NCI-H1048 (cell line): ENCODE measurements around the gene TMEM132C.

Experiments used
- DNase-seq: peaks from one replicate; lab custom pipeline; 2025; lab: John Stamatoyannopoulos, UW

TMEM132C gene

DNA sequence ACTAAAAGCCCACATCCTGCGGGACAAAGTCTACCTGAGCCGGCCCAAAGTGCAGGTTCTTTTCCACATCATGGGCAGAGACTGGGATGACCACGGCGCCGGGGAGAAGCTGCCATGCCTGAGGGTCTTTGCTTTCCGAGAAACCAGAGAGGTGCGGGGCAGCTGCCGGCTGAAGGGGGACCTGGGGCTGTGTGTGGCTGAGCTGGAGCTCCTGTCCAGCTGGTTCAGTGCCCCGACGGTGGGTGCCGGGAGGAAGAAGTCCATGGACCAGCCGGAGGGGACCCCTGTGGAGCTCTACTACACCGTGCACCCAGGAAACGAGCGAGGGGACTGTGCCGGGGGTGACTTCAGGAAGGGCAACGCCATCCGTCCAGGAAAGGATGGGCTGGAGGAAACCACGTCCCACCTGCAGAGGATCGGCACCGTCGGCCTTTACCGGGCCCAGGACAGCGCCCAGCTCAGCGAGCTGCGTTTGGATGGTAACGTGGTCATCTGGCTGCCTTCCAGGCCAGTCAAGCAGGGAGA, 148.1 kb downstream of the TMEM132C start:
- no peak for DNase-seq

DNA sequence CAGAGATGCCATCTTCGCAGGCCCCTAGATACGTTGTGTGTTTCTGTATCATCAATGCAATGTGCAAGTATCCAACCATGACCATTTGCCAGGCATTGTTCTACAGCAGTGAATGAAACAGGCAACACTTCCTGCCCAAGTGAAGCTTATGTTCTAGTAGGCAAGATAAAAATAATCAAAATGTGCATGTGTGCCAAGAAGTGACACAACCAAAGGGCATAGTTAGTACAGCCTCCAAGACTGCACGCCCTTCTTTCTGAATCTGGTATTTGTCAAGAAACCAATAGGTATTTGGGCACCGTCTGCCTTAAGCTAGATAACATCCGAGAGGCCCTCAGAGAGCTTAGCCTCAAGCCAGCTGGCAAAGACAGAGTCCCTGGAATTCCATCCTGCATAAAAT, 152.0 kb downstream of the TMEM132C start:
- no peak for DNase-seq

DNA sequence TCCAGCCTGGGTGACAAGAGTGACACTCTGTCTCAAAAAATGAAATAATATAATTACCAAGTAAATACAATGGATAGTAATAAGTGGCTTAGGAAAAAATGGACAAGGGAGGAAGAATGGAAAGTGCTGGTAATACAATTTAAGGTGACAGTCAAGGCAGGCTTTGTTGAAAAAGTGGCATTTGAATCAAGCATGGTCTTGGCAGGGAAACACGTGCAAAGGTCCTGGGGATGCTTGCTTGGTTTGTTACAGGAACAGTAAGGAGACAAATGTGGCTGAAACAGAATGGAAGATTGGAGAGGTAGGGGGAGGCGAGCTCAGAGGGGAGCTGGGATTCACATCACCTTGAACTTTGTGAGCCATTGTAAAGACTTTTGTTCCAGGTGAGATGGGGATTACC, 153.2 kb downstream of the TMEM132C start:
- DNase-seq, result no peak

DNA sequence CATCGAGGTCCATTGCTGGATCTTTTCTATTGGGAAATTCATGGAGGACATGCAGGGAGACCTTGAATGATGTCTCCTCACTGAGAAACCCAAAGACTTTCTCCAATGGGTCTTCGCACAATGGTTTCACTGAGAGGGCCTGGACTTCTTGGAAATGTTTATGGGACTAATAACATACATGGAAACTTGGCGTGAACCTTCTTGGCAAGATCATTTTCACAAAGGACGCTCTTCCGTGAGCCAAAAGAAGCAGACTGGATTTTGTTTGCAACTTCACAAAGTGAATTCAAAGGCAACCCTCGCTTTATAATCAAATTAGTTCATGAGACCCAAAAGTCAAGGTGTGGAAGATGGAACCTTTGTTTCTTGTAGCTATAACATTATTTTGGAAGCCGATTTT, 154.4 kb downstream of the TMEM132C start:
- DNase-seq, result no peak

DNA sequence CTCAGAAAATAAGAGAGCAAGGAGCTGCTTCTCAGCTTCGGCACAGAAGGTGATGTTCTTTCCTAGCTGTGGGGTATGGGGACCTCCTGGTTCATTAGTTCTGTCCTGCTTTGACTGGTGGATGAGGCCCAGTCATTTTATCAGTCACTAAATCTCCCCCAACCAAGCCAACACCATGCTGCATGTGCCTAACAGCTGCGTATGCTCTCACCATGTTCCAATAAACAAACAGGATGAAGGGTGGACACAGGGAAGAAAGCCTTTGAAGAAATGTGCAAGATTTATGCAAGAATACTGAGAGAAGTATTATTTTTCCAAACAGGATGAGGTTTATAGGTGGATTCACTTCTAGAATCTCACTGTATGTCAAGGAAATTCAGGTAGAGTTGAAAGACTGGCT, 156.2 kb downstream of the TMEM132C start:
- DNase-seq, result no peak

DNA sequence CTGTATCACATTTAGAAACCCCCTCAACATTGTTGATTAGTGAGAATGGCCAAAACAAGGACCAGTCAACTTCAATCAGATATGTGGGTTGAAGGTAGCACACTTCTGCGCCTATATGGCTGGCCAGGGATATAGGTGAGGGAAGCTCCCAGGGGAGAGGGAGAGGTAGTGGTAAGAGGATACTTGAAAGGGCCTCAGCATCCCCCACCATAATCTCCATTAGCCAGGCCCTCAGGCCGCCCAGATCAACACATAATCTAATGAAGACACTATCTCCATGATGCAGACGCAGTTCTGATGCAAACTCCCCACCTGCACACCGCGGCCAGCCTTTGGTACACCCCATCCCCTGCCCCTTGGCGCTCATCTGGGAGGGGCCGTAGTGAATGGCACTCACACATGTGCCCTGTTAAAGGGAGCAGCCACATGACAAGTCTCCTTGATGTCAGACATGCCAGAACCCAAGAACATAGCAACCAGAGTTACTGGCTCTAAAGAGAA, 158.0 kb downstream of the TMEM132C start:
- no peak for DNase-seq

DNA sequence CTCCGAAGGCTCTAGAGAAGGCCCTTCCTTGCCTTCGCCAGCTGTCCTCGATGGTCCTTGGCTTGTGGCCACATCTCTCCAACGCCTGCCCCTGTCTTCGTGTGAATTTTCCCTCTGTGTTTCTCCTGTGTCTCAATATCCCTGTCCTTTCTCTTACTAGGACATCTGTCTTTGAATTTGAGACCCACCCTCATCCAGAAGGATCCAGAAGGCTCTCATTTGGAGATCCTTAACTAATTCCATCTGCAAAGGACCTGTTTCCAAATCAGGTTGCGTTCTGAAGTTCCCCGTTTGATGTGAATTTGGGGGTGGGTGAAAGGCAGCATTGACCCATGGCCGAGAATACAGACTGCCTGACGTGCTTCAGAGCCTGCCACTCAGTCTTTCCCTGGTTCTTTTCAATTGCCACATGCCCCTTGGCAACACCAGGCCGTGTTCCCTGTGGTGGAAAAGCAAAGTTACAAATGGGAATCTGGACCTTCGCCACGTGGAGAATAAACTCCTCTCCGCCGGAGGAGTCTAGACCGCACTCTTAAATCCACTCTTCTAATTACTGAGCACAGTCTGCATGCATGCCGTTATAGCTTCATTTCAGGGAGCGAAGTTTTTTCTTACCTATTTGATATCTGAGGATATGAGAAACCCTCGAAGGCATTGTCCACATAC, 158.8 kb downstream of the TMEM132C start:
- DNase-seq, result no peak

DNA sequence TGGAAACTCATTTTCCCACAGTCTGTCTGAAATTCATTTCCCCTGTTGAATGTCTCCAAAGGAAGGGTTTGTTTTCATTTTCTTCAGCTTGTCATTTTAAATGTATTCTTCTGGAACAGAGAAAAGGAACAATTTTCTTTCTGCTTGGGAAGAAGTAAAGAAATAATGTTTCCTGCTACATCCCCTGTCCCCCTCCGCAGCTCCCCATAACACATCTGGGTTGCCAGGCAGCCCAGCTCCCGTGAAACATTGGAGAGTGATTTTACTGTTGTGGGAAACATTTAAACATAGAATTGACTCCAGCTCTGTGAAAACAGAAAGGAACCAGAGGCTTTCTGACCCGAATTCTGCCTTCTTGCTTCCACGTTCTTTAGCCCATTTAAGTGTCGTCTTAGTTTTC, 159.5 kb downstream of the TMEM132C start:
- no peak for DNase-seq

DNA sequence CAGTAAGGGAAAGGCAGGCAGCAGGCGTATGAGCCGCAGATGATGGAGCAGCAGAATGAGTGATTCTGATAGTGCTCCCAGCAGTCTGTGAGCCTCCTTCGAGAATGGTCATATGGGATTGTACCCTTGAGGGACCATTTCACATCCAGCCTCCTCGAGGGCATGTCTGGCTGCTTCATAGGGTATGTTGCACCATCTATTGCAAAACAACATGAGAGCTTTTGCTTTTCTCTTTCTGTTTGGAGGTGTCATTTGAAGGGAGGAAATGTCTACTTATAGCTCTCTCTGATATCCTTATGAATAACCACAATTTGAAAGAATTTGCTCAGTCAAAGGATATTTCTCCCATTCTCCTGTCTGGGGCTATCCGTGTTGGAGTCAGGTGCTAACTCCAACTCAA, 172.8 kb downstream of the TMEM132C start:
- DNase-seq, result no peak

DNA sequence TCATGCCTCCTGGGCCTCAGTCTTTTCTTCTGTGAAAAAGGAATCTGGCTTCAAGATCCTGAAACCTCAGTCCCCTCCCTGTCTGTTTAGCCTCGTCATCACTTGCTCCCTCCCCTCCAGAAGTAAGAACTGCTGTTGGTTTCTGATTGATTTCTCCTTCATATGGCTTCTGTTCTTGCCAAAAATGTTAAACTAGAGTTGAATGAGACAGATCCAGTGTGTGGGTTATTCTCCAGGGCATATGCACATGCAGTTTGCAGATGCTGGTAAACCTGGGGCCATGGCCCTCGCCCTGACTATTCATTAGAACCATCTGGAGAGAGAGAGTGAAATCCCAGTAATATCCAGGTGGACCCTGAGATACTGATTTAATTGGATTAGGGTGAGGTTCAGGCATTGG, 175.1 kb downstream of the TMEM132C start:
- DNase-seq, result no peak

DNA sequence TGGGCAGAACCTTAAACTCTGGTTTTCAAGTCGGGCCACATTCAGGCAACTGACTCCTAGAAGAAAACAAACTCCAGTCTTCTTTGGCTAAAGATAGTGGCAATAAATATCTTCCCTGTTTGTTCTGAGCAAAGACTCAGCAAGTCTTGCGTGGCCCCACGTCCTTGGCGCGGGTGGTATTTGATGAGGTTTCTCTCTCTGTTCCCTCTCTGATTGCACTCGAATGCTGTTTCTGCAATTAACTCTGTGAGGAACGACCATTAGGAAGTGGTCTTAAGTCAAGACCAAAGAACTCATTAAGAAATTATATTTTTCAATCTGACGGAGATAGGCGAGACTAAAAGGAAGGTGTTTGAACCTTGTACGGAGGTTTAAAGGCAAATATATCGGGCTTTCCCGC, 177.6 kb downstream of the TMEM132C start:
- no peak for DNase-seq

DNA sequence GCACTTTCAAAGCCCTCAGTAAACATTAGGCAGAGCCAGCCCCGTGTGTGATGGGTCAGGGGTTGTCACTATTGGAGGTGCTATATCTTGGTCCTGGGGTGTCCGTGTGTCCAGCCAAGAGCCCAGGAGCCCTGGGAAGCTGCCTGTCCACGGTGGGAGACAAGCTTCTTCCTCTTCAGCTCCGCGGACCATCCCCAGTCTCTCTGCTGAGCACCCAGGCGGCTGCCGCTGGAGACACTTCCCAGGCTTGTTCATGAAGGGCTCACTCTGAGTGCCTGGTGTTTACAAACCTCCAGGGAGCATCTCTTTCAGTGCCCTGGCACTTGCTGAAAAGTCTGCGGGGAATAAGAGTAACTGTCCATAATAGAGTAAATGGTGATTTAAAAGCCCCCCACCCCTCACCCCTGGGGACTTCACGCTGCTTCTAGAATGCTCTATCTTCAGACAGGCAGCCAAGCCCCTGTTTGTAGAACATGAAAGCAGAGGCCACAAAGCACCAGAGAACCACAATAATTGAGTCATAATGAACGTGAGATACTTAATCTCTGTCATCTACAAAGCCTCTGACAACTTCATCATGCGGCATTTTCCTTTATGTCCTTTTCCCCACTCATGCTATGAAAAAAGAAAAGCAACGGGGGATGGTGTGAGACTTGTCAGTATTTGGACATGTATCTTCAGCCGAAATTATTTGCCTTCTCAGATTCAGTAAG, 178.6 kb downstream of the TMEM132C start:
- no peak for DNase-seq

DNA sequence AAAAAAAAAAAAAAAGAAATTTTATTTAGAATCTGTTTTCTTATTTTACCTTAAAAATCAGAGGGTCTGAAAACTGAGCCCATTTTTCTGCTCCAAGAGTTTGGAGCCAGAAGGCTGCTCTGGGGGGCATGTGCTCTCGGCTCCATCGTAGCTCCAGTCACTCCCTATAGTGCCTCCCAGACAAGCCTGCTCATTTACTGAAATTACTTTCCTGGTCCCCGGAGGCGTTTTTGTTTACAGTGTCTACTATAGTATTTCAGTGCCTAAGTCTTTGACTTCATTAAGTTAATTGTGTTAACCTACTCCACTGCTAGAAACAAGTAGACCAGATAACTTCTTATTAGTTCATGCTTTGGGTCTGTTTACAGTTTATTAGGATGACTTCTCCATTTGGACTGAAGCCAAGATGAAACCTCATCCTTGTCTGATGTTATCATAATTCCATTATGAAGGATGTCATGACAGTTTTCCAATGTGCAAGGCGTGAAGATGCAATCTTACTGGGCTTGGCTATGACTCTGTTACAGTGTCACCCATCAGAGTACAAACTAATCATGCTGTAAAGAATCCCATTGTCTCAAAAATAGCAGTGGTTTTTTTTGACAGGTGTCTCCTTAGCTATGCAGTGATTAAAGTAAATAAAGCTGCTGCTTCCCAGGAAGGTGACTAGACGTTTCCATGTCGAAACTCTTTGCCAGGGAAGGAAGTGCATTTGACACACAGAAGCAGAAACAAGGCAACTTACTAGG, 182.3 kb downstream of the TMEM132C start:
- DNase-seq, result no peak

DNA sequence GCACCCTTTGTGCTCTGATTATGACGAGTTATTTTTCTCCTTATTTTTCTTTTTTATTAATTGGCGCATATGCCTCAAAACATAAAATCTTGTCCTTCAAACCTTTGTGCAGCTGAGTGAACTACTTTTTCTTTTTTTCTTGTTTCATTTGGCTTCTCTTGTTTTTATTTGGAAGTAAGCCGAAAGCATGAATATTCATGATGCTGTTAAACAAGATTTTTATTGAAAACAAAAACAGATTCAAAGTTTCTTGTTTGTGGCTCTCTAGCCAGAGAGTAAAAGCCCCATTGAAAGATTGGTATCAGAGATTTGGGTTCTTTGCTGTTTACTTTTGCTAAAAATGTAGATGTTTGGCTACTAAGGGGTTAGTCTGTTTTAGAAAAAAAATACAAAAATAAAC, 183.8 kb downstream of the TMEM132C start:
- DNase-seq, result no peak

DNA sequence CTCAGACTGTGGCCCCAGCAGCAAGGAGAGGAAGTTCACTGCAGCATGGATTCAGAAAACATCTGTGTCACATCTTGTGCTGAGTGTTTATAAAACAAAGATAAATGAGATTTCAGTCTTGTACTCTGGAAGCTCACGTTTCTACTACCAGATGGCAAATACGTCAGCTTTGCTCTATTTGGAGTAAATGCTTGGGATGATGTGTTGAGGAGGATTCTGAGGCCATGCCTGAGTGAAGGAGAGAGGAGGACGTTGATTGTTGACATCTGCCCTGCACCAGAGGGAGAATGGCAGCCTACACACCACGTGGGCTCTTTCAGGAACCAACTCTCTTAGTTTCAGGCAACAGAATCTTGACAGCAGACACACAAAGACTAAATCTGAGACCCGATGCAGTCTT, 188.9 kb downstream of the TMEM132C start:
- no peak for DNase-seq

DNA sequence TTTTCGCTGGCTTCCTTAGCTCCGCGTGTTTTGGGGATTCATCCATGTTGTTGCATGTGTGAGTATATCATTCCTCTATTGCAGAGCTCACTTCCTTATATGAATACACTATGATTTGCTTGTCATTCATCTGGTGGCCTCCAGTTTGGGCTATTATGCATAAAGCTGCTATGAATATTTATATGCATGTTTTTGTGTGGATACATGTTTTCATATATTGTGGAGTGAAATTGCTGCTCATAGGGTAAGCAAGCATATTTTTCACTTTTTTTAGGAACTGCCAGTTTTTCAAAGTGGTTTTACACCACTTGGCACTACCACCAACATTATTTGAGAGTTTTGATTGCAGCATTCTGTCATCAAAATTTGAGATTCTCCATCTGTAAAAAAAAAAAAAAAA, 190.0 kb downstream of the TMEM132C start:
- no peak for DNase-seq

DNA sequence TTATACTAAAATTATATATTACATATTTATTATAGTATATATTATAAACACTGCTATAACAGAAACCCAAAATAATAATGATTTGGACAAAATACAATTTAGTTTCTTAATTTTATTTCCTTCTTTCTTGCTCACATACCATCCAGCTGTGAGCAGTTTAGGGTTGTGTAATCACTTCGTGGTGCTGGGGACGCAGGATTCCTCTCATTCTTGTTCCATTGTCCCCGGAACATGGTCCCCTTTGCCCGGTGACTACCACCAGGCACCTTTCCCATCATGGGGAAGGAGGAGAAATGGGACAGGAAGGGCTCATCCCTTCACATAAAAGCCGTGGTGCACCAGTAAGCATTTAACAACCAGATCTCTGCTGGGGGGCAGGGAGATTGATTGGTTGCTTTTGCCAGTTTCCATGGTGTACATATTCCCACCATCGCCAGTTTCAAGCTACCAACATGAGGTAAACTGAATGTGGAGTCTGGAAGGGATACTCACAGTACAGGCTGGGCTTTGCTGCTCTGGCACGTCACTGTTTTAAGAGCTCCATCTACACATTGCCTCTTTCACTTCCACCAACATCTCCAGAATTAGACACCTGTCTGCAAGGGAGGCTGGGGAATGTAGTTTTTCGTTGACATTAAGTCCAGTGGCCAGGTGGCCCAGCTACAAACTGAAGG, 191.5 kb downstream of the TMEM132C start:
- DNase-seq, result no peak

DNA sequence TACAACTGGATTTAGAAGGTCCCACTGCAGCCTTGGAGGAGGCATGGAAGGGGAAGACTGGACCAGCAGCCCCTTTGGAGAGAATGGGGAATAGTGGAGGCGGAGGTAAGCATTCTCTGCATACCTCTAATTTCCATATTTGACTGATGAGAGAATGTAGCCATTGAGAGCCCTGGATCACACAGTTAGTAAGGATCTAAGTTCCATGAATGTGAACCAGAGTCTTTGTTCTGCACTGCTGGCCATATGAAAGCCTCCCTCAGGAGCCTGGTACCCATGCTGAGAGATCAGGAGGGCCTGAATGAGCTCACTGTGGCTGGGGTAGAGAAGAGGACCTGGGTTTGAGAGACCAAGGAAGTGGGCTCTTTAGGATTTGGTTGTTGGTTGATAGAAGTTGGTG, 192.1 kb downstream of the TMEM132C start:
- DNase-seq, result no peak

DNA sequence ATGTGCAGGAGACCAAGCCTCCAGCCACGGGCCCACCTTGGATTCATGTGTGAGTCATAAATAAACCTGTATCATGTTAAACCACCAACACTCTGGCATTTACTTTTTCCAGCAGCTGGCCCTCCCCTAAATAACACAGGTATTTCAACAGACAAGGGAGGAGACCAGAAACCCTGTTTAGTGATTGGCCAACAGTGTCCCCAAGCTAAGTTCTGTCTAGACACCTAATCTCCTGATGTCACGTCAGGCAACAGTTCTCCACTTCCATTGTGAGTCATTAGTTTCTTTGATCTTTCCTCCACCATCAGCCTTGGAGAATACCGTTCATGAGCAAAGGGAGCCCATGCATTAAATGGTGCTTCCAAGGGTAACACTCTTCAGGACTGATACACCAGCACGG, 196.9 kb downstream of the TMEM132C start:
- DNase-seq, result no peak

DNA sequence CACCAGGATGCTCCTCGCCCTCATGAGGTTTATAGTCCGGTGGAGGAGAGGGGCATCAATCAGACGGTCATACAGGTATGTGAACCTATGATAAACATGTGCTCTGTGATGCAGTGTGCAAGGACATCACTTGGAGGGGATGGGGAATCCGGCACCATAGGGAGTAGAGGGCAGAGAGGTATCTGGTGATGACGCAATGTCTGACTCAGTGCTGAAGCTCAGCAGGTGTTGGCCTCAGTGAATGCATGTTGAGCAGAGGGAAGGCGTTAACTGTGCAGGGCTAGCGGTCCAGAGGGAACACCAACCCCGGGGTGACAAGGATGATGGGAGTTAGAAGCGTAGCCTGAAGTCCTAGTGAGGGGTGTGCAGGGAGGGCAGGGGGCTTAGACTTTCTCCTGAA, 200.9 kb downstream of the TMEM132C start:
- no peak for DNase-seq

DNA sequence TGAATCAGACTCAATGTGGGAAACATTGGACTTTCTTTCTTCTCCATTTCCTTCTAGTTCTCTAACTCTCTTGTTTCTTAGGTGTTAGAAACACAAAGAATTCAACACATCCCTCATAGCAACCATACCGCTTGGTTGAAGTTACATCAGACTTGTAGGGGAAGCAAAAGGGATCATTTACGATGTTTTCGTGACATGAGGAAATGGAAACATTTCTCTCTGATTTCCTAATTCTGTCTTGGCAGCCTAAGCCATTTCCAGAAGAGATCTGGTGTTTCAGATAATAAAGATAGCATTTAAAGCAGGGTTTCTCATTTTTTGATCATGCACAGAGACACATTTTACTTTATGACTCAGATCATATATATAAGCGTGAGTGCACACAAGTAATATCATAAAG, 202.0 kb downstream of the TMEM132C start:
- DNase-seq, result no peak

DNA sequence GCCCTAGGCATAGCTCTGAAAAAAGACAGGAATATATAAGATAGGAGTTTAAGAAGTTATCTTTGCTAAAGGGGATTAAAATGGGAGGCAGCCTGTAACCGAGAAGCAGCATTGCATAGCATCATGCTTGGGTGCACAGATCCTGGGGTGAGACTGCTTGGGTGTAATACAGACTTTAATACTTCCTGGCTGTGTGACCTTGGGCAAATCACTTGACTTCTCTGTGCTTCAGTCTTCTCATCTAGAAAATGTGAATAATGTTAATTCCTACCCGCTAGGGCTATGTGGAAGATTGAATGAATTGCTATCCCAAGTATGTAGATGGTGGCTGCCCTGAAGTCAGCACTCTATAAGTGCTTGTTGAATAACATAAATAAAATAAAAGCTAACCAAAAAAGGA, 204.5 kb downstream of the TMEM132C start:
- DNase-seq, result no peak
